NB4 (cell line): ENCODE measurements around the gene RPN1.

Experiments
- CTCF ChIP-seq: IDR thresholded peaks from one replicate; pipeline ENCODE4 v1.5.1; 2012; ENCODE audit warnings: low read depth, low read length
- POLR2A ChIP-seq: IDR thresholded peaks from 2 replicates; pipeline ENCODE4 v1.6.1; 2011; ENCODE audit warnings: mild to moderate bottlenecking; ENCODE audit not compliant: insufficient read length; ENCODE audit errors: extremely low read depth

GRCh38 chr3:128648940-128649663, 1.5 kb downstream of the RPN1 start:
- TF ChIP-seq CTCF, result no peak
- TF ChIP-seq POLR2A, result no peak
